ENCODE data around the gene ADRA2C. TPM values are rescaled to one million over a fixed set of nuclear protein-coding genes. Genes with fewer than 3 reads are reported as not detected.
"Not testable (repeated sequence)": the region's sequence is repeated elsewhere in the genome, so short reads cannot be mapped to it uniquely, and the experiment has no call there.

The ADRA2C gene
- total RNA-seq, 2 experiments from 2014 or later, result not detected

- peaks cover 1% of the 10 kb centered on the region for H3K27me3 Mint-ChIP-seq
- no peaks in the 10 kb centered on the region for H3K9me3 Mint-ChIP-seq
- no peaks in the 10 kb centered on the region for H3K36me3 Mint-ChIP-seq (ENCODE audit: low read depth)
- ChIA-PET POLR2A (no interaction called here), CTCF (no interaction called here)
- H3K27ac Mint-ChIP-seq, result no peak overlapping the region
- H3K4me1 Mint-ChIP-seq, result no peaks in the 10 kb centered on the region
- H3K4me3 Mint-ChIP-seq, result no peak overlapping the region
- no peak for DNase-seq
Observed at GRCh38 chr4:3813151-3814052, 47.2 kb downstream of the ADRA2C start.

GRCh38 chr4:3814053-3814570, 47.9 kb downstream of the ADRA2C start:
- H3K4me3 Mint-ChIP-seq, result no peak overlapping the region
- H3K36me3 Mint-ChIP-seq (ENCODE audit: low read depth), result no peaks in the 10 kb centered on the region
- DNase-seq, result no peak
- H3K9me3 Mint-ChIP-seq, result no peaks in the 10 kb centered on the region
- no peak overlapping the region for H3K27ac Mint-ChIP-seq
- no peaks in the 10 kb centered on the region for H3K4me1 Mint-ChIP-seq
- ChIA-PET POLR2A (no interaction called here), CTCF (no interaction called here)
- H3K27me3 Mint-ChIP-seq, result no peaks in the 10 kb centered on the region

GRCh38 chr4:3814838-3815237, 48.7 kb downstream of the ADRA2C start:
- DNase-seq; H3K27me3 Mint-ChIP-seq; H3K36me3 Mint-ChIP-seq (ENCODE audit: low read depth); H3K4me1 Mint-ChIP-seq; POLR2A ChIA-PET; CTCF ChIA-PET; H3K9me3 Mint-ChIP-seq; H3K4me3 Mint-ChIP-seq; H3K27ac Mint-ChIP-seq: not testable (repeated sequence)

GRCh38 chr4:3816256-3816825, 50.2 kb downstream of the ADRA2C start:
- ChIA-PET POLR2A (no interaction called here), CTCF (no interaction called here)
- Mint-ChIP-seq H3K27me3 (no peaks in the 10 kb centered on the region), H3K9me3 (no peaks in the 10 kb centered on the region), H3K4me1 (no peaks in the 10 kb centered on the region), H3K27ac (no peak overlapping the region), H3K4me3 (no peak overlapping the region), H3K36me3 (ENCODE audit: low read depth) (no peaks in the 10 kb centered on the region)
- DNase-seq, result no peak

GRCh38 chr4:3816983-3817960, 51.1 kb downstream of the ADRA2C start:
- no peak overlapping the region for H3K27ac Mint-ChIP-seq
- CTCF ChIA-PET, result no interaction called here
- no peaks in the 10 kb centered on the region for H3K9me3 Mint-ChIP-seq
- no peak overlapping the region for H3K4me3 Mint-ChIP-seq
- H3K27me3 Mint-ChIP-seq, result no peaks in the 10 kb centered on the region
- H3K36me3 Mint-ChIP-seq (ENCODE audit: low read depth), result no peaks in the 10 kb centered on the region
- DNase-seq, result no peak
- POLR2A ChIA-PET, result no interaction called here
- no peaks in the 10 kb centered on the region for H3K4me1 Mint-ChIP-seq

Other genes starting within 250 kb of the ADRA2C start
- 10 to 100 TPM; 69.0 to 69.1 TPM for gene LRPAP1, start 234.0 kb upstream of the ADRA2C start, total RNA-seq

All from activated CD4-positive, alpha-beta T cell treated with anti-CD3 and anti-CD28 coated beads, Interleukin-2, amount 10 ng/mL, durations not matched to agents 7 days and 5 days (primary cell).